HEK293 (cell line): Measurements from ENCODE around the gene ABHD17C.

Source experiments
- CTCF ChIA-PET: fragments of 350-600 bp; formaldehyde crosslinking; extraction: SDS; loops from one replicate; lab custom pipeline; 2021; ENCODE audit warnings: antibody characterized with exemption; lab: Yijun Ruan, JAX
- POLR2A ChIA-PET: fragments of 300-600 bp; formaldehyde crosslinking; extraction: SDS; loops from one replicate; lab custom pipeline; 2020; ENCODE audit warnings: antibody characterized with exemption, inconsistent platforms; lab: Yijun Ruan, JAX
- H3K27ac ChIP-seq: fragments of 200-500 bp; sonication (Bioruptor generic); 2 replicates; pipeline ENCODE4 v1.5.1; 2014; ENCODE audit warnings: low read depth, low read length, control low read depth, inconsistent platforms; ENCODE audit errors: extremely low read depth
- H3K36me3 ChIP-seq, 2 experiments: fragments of 200-500 bp in 1 of 2; sonication (Bioruptor generic) in 1 of 2; 1 replicate in 1 of 2; 2 replicates in 1 of 2; pipeline ENCODE4 v1.5.1; 2014 to 2017; ENCODE audit warnings: inconsistent platforms in 2 of 2, low read length in 2 of 2; ENCODE audit not compliant: control insufficient read depth in 2 of 2, insufficient read depth in 1 of 2
- H3K4me1 ChIP-seq: fragments of 200-500 bp; sonication (Bioruptor generic); 2 replicates; pipeline ENCODE4 v1.5.1; 2014; ENCODE audit warnings: mild to moderate bottlenecking, low read length, inconsistent platforms; ENCODE audit not compliant: control insufficient read depth, insufficient read depth
- H3K4me3 ChIP-seq: 2 replicates; pipeline ENCODE4 v1.5.1; 2011; ENCODE audit warnings: low read depth, mild to moderate bottlenecking, control low read depth, low read length, moderate library complexity
- H3K9me3 ChIP-seq: fragments of 200-500 bp; sonication (Bioruptor generic); 2 replicates; pipeline ENCODE4 v1.5.1; 2014; ENCODE audit warnings: low read depth, low read length, inconsistent platforms; ENCODE audit not compliant: control insufficient read depth, insufficient read depth
- MYNN ChIP-seq: fragments of 450-650 bp; formaldehyde crosslinking; IDR thresholded peaks from 2 replicates; pipeline ENCODE4 v1.5.1; 2016; ENCODE audit warnings: missing biosample characterization, missing genetic modification characterization, borderline replicate concordance
- RBAK ChIP-seq: fragments of 450-650 bp; formaldehyde crosslinking; IDR thresholded peaks from 2 replicates; pipeline ENCODE4 v1.5.1; 2016; ENCODE audit warnings: missing biosample characterization, missing genetic modification characterization
- REPIN1 ChIP-seq: fragments of 450-650 bp; formaldehyde crosslinking; IDR thresholded peaks from 2 replicates; pipeline ENCODE4 v1.5.1; 2017; ENCODE audit warnings: missing biosample characterization, missing genetic modification characterization, low read depth
- SP2 ChIP-seq: fragments of 450-650 bp; formaldehyde crosslinking; IDR thresholded peaks from 2 replicates; pipeline ENCODE4 v1.5.1; 2016; ENCODE audit warnings: missing biosample characterization, missing genetic modification characterization
- SP3 ChIP-seq: fragments of 450-650 bp; formaldehyde crosslinking; IDR thresholded peaks from 2 replicates; pipeline ENCODE4 v1.5.1; 2016; ENCODE audit warnings: missing biosample characterization, missing genetic modification characterization
- ZNF140 ChIP-seq: fragments of 450-650 bp; formaldehyde crosslinking; IDR thresholded peaks from 2 replicates; pipeline ENCODE4 v1.5.1; 2016; ENCODE audit warnings: missing biosample characterization, missing genetic modification characterization
- ZNF16 ChIP-seq: fragments of 450-650 bp; formaldehyde crosslinking; IDR thresholded peaks from 2 replicates; pipeline ENCODE4 v1.5.1; 2016; ENCODE audit warnings: low read depth, missing biosample characterization, missing genetic modification characterization
- ZNF184 ChIP-seq: fragments of 450-650 bp; IDR thresholded peaks from 2 replicates; pipeline ENCODE4 v1.5.1; 2018; ENCODE audit warnings: missing biosample characterization, mild to moderate bottlenecking, missing genetic modification characterization
- ZNF366 ChIP-seq: fragments of 450-650 bp; formaldehyde crosslinking; conservative IDR thresholded peaks from 2 replicates; pipeline ENCODE4 v1.5.1; 2016; ENCODE audit warnings: missing biosample characterization, missing genetic modification characterization
- ZNF416 ChIP-seq: fragments of 450-650 bp; formaldehyde crosslinking; IDR thresholded peaks from 2 replicates; pipeline ENCODE4 v1.5.1; 2016; ENCODE audit warnings: missing biosample characterization, missing genetic modification characterization
- ZNF433 ChIP-seq: fragments of 450-650 bp; formaldehyde crosslinking; IDR thresholded peaks from 2 replicates; pipeline ENCODE4 v1.5.1; 2016; ENCODE audit warnings: missing biosample characterization, missing genetic modification characterization, low read depth
- ZNF549 ChIP-seq: fragments of 450-650 bp; IDR thresholded peaks from 2 replicates; pipeline ENCODE4 v1.5.1; 2018; ENCODE audit warnings: missing biosample characterization, missing genetic modification characterization, mild to moderate bottlenecking, inconsistent platforms, moderate library complexity
- ZNF585B ChIP-seq: fragments of 450-650 bp; formaldehyde crosslinking; IDR thresholded peaks from 2 replicates; pipeline ENCODE4 v1.5.1; 2016; ENCODE audit warnings: missing biosample characterization, missing genetic modification characterization
- ZNF621 ChIP-seq: fragments of 450-650 bp; formaldehyde crosslinking; IDR thresholded peaks from 2 replicates; pipeline ENCODE4 v1.5.1; 2017; ENCODE audit warnings: missing biosample characterization, missing genetic modification characterization
- ZNF747 ChIP-seq: fragments of 450-650 bp; formaldehyde crosslinking; IDR thresholded peaks from 2 replicates; pipeline ENCODE4 v1.5.1; 2016; ENCODE audit warnings: missing biosample characterization, missing genetic modification characterization
- ZSCAN23 ChIP-seq: fragments of 450-650 bp; formaldehyde crosslinking; IDR thresholded peaks from 2 replicates; pipeline ENCODE4 v1.5.1; 2016; ENCODE audit warnings: missing biosample characterization, missing genetic modification characterization
- ZXDB ChIP-seq: fragments of 450-650 bp; formaldehyde crosslinking; IDR thresholded peaks from 2 replicates; pipeline ENCODE4 v1.5.1; 2016; ENCODE audit warnings: missing biosample characterization, missing genetic modification characterization
- TF ChIP-seq, protein P1 (sequence below): fragments of 450-650 bp; formaldehyde crosslinking; IDR thresholded peaks from 2 replicates; pipeline ENCODE4 v1.5.1; 2016; ENCODE audit warnings: missing biosample characterization, missing genetic modification characterization
- TF ChIP-seq, protein P2 (sequence below): fragments of 450-650 bp; formaldehyde crosslinking; IDR thresholded peaks from 2 replicates; pipeline ENCODE4 v1.5.1; 2017; ENCODE audit warnings: missing biosample characterization, missing genetic modification characterization
- TF ChIP-seq, protein P3 (sequence below): fragments of 450-650 bp; formaldehyde crosslinking; IDR thresholded peaks from 2 replicates; pipeline ENCODE4 v1.5.1; 2016; ENCODE audit warnings: missing biosample characterization, missing genetic modification characterization
- TF ChIP-seq, protein P4 (sequence below): fragments of 450-650 bp; formaldehyde crosslinking; IDR thresholded peaks from 2 replicates; pipeline ENCODE4 v1.5.1; 2016; ENCODE audit warnings: missing biosample characterization, missing genetic modification characterization, borderline replicate concordance

Gene ABHD17C

DNA sequence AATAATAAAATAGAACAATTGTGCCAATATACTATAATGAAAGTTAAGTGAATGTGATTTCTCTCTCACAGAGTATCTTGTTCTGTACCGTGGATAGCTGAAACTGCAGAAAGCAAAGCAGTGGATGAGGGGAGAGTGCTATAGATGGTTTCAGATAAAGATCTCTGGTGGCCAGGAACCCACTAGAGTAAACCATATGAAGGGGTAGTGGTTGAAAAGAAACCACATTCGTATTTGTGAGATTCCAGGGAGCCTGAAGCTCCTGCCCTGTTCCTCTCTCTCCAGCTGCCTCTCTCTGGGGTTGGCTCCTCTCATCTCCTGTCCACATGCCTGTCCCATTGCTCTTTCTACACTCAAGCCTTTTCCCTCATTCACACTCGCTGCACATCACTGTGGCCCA, 8.9 kb downstream of the ABHD17C start:
- ChIA-PET CTCF (interaction anchor here (0.8 kb wide), 1 partner anchor 10 kb away, joined by 4 read pairs; no protein-coding TSS in a partner anchor), POLR2A (interaction anchor here (3.4 kb wide), 1 partner anchor 8 kb away, joined by 20 read pairs; the partner anchor contains the start of gene ABHD17C)
- Histone ChIP-seq H3K27ac (no peak overlapping the region), H3K9me3 (no peaks in the 10 kb centered on the region), H3K4me1 (peaks cover 25% of the 10 kb centered on the region), H3K4me3 (no peak overlapping the region), H3K36me3 (no peaks in the 10 kb centered on the region)
- TF ChIP-seq ZNF16 (tag by site-specific recombination) (no peak), RBAK (tag by site-specific recombination) (no peak)
- TF ChIP-seq, protein P1, sequence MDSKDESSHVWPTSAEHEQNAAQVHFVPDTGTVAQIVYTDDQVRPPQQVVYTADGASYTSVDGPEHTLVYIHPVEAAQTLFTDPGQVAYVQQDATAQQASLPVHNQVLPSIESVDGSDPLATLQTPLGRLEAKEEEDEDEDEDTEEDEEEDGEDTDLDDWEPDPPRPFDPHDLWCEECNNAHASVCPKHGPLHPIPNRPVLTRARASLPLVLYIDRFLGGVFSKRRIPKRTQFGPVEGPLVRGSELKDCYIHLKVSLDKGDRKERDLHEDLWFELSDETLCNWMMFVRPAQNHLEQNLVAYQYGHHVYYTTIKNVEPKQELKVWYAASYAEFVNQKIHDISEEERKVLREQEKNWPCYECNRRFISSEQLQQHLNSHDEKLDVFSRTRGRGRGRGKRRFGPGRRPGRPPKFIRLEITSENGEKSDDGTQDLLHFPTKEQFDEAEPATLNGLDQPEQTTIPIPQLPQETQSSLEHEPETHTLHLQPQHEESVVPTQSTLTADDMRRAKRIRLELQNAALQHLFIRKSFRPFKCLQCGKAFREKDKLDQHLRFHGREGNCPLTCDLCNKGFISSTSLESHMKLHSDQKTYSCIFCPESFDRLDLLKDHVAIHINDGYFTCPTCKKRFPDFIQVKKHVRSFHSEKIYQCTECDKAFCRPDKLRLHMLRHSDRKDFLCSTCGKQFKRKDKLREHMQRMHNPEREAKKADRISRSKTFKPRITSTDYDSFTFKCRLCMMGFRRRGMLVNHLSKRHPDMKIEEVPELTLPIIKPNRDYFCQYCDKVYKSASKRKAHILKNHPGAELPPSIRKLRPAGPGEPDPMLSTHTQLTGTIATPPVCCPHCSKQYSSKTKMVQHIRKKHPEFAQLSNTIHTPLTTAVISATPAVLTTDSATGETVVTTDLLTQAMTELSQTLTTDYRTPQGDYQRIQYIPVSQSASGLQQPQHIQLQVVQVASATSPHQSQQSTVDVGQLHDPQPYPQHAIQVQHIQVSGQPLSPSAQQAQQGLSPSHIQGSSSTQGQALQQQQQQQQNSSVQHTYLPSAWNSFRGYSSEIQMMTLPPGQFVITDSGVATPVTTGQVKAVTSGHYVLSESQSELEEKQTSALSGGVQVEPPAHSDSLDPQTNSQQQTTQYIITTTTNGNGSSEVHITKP (tag by site-specific recombination): peak; percentile 31; the same call in 1 of the 2 replicates

DNA sequence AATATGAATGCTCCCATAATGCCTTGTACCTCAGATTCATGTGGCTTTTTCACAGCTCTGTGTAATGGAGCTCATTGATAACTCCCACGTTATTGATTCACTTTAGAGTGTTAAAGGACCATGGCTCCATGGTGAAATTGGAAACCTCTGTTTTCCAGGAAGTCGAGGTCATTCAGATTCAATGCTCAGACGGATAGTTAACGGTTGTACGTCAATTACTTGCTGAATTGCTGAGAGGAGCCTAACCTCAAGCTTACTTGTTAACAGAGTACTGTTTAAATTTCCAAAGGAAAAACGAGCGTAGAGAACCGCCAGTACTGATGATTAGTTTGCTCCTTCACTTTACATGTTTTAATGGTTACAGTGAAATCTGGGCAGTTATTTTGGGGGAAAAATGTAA, 11.1 kb downstream of the ABHD17C start:
- ChIA-PET CTCF (interaction anchor here (0.8 to 1.3 kb wide), 5 partner anchors 10 to 138 kb away, joined by 3 to 4 read pairs (median 3); no protein-coding TSS in a partner anchor), POLR2A (interaction anchor here (3.4 kb wide), 1 partner anchor 10 kb away, joined by 20 read pairs; the partner anchor contains the start of gene ABHD17C)
- peaks cover 25% of the 10 kb centered on the region for H3K4me1 ChIP-seq
- TF ChIP-seq MYNN (no peak), SP3 (tag by site-specific recombination) (no peak), ZNF747 (no peak), ZNF549 (tag by site-specific recombination) (no peak), ZNF184 (tag by site-specific recombination) (no peak), ZNF416 (tag by site-specific recombination) (no peak), ZNF366 (no peak), REPIN1 (no peak), ZNF140 (no peak), ZNF585B (no peak), SP2 (tag by site-specific recombination) (no peak), ZNF621 (tag by site-specific recombination) (no peak), ZSCAN23 (tag by site-specific recombination) (no peak), ZXDB (tag by site-specific recombination) (no peak), ZNF433 (tag by site-specific recombination) (no peak)
- TF ChIP-seq, protein P2, sequence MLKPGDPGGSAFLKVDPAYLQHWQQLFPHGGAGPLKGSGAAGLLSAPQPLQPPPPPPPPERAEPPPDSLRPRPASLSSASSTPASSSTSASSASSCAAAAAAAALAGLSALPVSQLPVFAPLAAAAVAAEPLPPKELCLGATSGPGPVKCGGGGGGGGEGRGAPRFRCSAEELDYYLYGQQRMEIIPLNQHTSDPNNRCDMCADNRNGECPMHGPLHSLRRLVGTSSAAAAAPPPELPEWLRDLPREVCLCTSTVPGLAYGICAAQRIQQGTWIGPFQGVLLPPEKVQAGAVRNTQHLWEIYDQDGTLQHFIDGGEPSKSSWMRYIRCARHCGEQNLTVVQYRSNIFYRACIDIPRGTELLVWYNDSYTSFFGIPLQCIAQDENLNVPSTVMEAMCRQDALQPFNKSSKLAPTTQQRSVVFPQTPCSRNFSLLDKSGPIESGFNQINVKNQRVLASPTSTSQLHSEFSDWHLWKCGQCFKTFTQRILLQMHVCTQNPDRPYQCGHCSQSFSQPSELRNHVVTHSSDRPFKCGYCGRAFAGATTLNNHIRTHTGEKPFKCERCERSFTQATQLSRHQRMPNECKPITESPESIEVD (tag by site-specific recombination): no peak
- TF ChIP-seq, protein P3, sequence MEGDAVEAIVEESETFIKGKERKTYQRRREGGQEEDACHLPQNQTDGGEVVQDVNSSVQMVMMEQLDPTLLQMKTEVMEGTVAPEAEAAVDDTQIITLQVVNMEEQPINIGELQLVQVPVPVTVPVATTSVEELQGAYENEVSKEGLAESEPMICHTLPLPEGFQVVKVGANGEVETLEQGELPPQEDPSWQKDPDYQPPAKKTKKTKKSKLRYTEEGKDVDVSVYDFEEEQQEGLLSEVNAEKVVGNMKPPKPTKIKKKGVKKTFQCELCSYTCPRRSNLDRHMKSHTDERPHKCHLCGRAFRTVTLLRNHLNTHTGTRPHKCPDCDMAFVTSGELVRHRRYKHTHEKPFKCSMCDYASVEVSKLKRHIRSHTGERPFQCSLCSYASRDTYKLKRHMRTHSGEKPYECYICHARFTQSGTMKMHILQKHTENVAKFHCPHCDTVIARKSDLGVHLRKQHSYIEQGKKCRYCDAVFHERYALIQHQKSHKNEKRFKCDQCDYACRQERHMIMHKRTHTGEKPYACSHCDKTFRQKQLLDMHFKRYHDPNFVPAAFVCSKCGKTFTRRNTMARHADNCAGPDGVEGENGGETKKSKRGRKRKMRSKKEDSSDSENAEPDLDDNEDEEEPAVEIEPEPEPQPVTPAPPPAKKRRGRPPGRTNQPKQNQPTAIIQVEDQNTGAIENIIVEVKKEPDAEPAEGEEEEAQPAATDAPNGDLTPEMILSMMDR (tag by site-specific recombination): no peak
- TF ChIP-seq, protein P4, sequence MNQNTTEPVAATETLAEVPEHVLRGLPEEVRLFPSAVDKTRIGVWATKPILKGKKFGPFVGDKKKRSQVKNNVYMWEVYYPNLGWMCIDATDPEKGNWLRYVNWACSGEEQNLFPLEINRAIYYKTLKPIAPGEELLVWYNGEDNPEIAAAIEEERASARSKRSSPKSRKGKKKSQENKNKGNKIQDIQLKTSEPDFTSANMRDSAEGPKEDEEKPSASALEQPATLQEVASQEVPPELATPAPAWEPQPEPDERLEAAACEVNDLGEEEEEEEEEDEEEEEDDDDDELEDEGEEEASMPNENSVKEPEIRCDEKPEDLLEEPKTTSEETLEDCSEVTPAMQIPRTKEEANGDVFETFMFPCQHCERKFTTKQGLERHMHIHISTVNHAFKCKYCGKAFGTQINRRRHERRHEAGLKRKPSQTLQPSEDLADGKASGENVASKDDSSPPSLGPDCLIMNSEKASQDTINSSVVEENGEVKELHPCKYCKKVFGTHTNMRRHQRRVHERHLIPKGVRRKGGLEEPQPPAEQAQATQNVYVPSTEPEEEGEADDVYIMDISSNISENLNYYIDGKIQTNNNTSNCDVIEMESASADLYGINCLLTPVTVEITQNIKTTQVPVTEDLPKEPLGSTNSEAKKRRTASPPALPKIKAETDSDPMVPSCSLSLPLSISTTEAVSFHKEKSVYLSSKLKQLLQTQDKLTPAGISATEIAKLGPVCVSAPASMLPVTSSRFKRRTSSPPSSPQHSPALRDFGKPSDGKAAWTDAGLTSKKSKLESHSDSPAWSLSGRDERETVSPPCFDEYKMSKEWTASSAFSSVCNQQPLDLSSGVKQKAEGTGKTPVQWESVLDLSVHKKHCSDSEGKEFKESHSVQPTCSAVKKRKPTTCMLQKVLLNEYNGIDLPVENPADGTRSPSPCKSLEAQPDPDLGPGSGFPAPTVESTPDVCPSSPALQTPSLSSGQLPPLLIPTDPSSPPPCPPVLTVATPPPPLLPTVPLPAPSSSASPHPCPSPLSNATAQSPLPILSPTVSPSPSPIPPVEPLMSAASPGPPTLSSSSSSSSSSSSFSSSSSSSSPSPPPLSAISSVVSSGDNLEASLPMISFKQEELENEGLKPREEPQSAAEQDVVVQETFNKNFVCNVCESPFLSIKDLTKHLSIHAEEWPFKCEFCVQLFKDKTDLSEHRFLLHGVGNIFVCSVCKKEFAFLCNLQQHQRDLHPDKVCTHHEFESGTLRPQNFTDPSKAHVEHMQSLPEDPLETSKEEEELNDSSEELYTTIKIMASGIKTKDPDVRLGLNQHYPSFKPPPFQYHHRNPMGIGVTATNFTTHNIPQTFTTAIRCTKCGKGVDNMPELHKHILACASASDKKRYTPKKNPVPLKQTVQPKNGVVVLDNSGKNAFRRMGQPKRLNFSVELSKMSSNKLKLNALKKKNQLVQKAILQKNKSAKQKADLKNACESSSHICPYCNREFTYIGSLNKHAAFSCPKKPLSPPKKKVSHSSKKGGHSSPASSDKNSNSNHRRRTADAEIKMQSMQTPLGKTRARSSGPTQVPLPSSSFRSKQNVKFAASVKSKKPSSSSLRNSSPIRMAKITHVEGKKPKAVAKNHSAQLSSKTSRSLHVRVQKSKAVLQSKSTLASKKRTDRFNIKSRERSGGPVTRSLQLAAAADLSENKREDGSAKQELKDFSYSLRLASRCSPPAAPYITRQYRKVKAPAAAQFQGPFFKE (tag by site-specific recombination): no peak

More for the DNA sequence above, 11.1 kb downstream of the ABHD17C start:
- Histone ChIP-seq H3K4me3 (no peak overlapping the region), H3K27ac (no peak overlapping the region), H3K9me3 (no peaks in the 10 kb centered on the region), H3K36me3 (no peaks in the 10 kb centered on the region)
